H1 (cell line): ENCODE data around the gene ARSB. TPM values are rescaled to one million over a fixed set of nuclear protein-coding genes. Genes with fewer than 3 reads are reported as not detected.

Experiments used
- CTCF ChIA-PET: fragments of 300-600 bp; sonication (Branson Sonifier 250); formaldehyde crosslinking; loops from one replicate; lab custom pipeline; 2021; ENCODE audit not compliant: partially characterized antibody; lab: Charles Lee
- POLR2A ChIA-PET: fragments of 300-600 bp; sonication (Branson Sonifier 250); formaldehyde crosslinking; loops from one replicate; lab custom pipeline; 2021; ENCODE audit warnings: inconsistent platforms; ENCODE audit not compliant: partially characterized antibody; lab: Charles Lee
- DNase-seq, 2 experiments: peaks; one replicate each; pipeline versions ENCODE4 v3.0.0 to v3.0.0-alpha.2; 2010 to 2022; ENCODE audit warnings: low spot score in 2 of 2, low read depth in 1 of 2, mixed read lengths in 1 of 2
- FAIRE-seq: peaks from 2 replicates; lab custom pipeline; 2011; peaks lifted over from hg19 to GRCh38; lab: Jason Lieb, UNC
- H2AFZ ChIP-seq: 2 replicates; pipeline ENCODE4 v1.8.1; 2012; ENCODE audit warnings: low read length, inconsistent platforms
- H2AK5ac ChIP-seq: 2 replicates; pipeline ENCODE4 v1.6.1; 2013; ENCODE audit warnings: low read depth, low read length
- H2BK120ac ChIP-seq: replicated peaks from 2 replicates; pipeline ENCODE3; 2013; ENCODE audit warnings: low read depth, low read length, inconsistent platforms
- H2BK12ac ChIP-seq: 2 replicates; pipeline ENCODE4 v1.6.1; 2013; ENCODE audit warnings: low read depth, low read length
- H2BK15ac ChIP-seq: 2 replicates; pipeline ENCODE4 v1.6.1; 2013; ENCODE audit warnings: low read length
- H2BK20ac ChIP-seq: 2 replicates; pipeline ENCODE4 v1.6.1; 2013; ENCODE audit warnings: low read length
- H2BK5ac ChIP-seq: 2 replicates; pipeline ENCODE4 v1.6.1; 2013; ENCODE audit warnings: low read depth, low read length
- H3K14ac ChIP-seq: 2 replicates; pipeline ENCODE4 v1.6.1; 2013; ENCODE audit warnings: inconsistent platforms; ENCODE audit not compliant: insufficient read length
- H3K18ac ChIP-seq: 2 replicates; pipeline ENCODE4 v1.6.1; 2013; ENCODE audit warnings: low read length; ENCODE audit errors: extremely low read depth
- H3K23ac ChIP-seq: 2 replicates; pipeline ENCODE4 v1.6.1; 2013; ENCODE audit warnings: inconsistent platforms; ENCODE audit not compliant: insufficient read length
- H3K23me2 ChIP-seq: 2 replicates; pipeline ENCODE4 v1.6.1; 2013; ENCODE audit warnings: low read depth, low read length
- H3K27ac ChIP-seq: 2 replicates; pipeline ENCODE4 v1.6.1; 2011; ENCODE audit warnings: low read depth, low read length, inconsistent platforms
- H3K27me3 ChIP-seq, 4 experiments: replicated peaks in 1 of 4; 1 replicate in 1 of 4; 2 replicates in 3 of 4; pipeline versions ENCODE4 v1.6.1 to v1.8.1; 2011 to 2013; ENCODE audit warnings: low read length in 3 of 4, mild to moderate bottlenecking in 3 of 4, inconsistent platforms in 2 of 4, mixed read lengths in 2 of 4, moderate library complexity in 1 of 4; ENCODE audit not compliant: control insufficient read depth in 3 of 4, insufficient read depth in 3 of 4; ENCODE audit errors: extremely low read depth in 1 of 4
- H3K36me3 ChIP-seq, 4 experiments: 2 replicates each; pipeline versions ENCODE4 v1.6.1 to v1.8.1; 2011 to 2013; ENCODE audit warnings: mild to moderate bottlenecking in 4 of 4, low read length in 3 of 4, moderate library complexity in 2 of 4, control low read depth in 1 of 4, inconsistent platforms in 1 of 4; ENCODE audit not compliant: insufficient read depth in 4 of 4, control insufficient read depth in 2 of 4
- H3K4ac ChIP-seq: replicated peaks from 2 replicates; pipeline ENCODE3; 2013; ENCODE audit warnings: low read length, low read depth, mixed read lengths, inconsistent platforms; ENCODE audit not compliant: insufficient read length
- H3K4me1 ChIP-seq, 4 experiments: replicated peaks in 1 of 4; 1 replicate in 1 of 4; 2 replicates in 3 of 4; pipeline versions ENCODE4 v1.6.1 to v1.8.1; 2011 to 2013; ENCODE audit warnings: low read length in 3 of 4, inconsistent platforms in 2 of 4, mixed read lengths in 1 of 4; ENCODE audit not compliant: insufficient read depth in 4 of 4, control insufficient read depth in 3 of 4
- H3K4me2 ChIP-seq, 2 experiments: 2 replicates each; pipeline versions ENCODE4 v1.6.1 to v1.8.1; 2011 to 2013; ENCODE audit warnings: low read depth in 2 of 2, low read length in 2 of 2, control low read depth in 1 of 2, inconsistent platforms in 1 of 2, mild to moderate bottlenecking in 1 of 2; ENCODE audit not compliant: insufficient read depth in 1 of 2
- H3K4me3 ChIP-seq, 4 experiments: fragments of 200-600, 300-600 bp in 1 of 4; sonication (generic), shearing (Covaris generic), sonication (Bioruptor Twin) in 1 of 4; 2 replicates each; pipeline versions ENCODE4 v1.5.1 to v1.8.1; 2011 to 2016; ENCODE audit warnings: low read length in 4 of 4, low read depth in 3 of 4, control low read depth in 2 of 4, inconsistent platforms in 2 of 4, mild to moderate bottlenecking in 2 of 4, mixed read lengths in 1 of 4, moderate library complexity in 1 of 4; ENCODE audit not compliant: insufficient read depth in 2 of 4; ENCODE audit errors: extremely low read depth in 1 of 4
- H3K56ac ChIP-seq: replicated peaks from 2 replicates; pipeline ENCODE3; 2013; ENCODE audit warnings: low read depth, mild to moderate bottlenecking, mixed read lengths, low read length, inconsistent platforms; ENCODE audit not compliant: insufficient read length
- H3K79me1 ChIP-seq: 2 replicates; pipeline ENCODE4 v1.6.1; 2013; ENCODE audit warnings: low read depth, low read length, control low read depth
- H3K79me2 ChIP-seq, 2 experiments: 2 replicates each; pipeline versions ENCODE4 v1.6.1 to v1.8.1; 2012 to 2013; ENCODE audit warnings: low read length in 2 of 2, mild to moderate bottlenecking in 2 of 2, inconsistent platforms in 1 of 2; ENCODE audit not compliant: insufficient read depth in 2 of 2, control insufficient read depth in 1 of 2
- H3K9ac ChIP-seq, 4 experiments: replicated peaks in 1 of 4; 1 replicate in 1 of 4; 2 replicates in 3 of 4; pipeline versions ENCODE4 v1.6.1 to v1.8.1; 2011 to 2013; ENCODE audit warnings: low read depth in 3 of 4, low read length in 3 of 4, control low read depth in 2 of 4, mild to moderate bottlenecking in 2 of 4, moderate library complexity in 2 of 4, inconsistent platforms in 1 of 4; ENCODE audit errors: extremely low read depth in 1 of 4
- H3K9me3 ChIP-seq, 2 experiments: 2 replicates each; pipeline versions ENCODE4 v1.6.1 to v1.8.1; 2012 to 2013; ENCODE audit warnings: mild to moderate bottlenecking in 2 of 2, moderate library complexity in 2 of 2, control low read depth in 1 of 2, inconsistent platforms in 1 of 2, low read depth in 1 of 2, low read length in 1 of 2, mixed read lengths in 1 of 2; ENCODE audit not compliant: insufficient read depth in 2 of 2
- H4K20me1 ChIP-seq, 2 experiments: replicated peaks in 1 of 2; 2 replicates each; pipeline versions ENCODE3 to v1.8.1; 2011 to 2013; ENCODE audit warnings: inconsistent platforms in 2 of 2, low read length in 2 of 2, mild to moderate bottlenecking in 1 of 2; ENCODE audit not compliant: insufficient read depth in 2 of 2, control insufficient read depth in 1 of 2
- H4K5ac ChIP-seq: 2 replicates; pipeline ENCODE4 v1.6.1; 2013; ENCODE audit warnings: low read length, low read depth, mixed read lengths, inconsistent platforms; ENCODE audit not compliant: insufficient read length
- H4K8ac ChIP-seq: 2 replicates; pipeline ENCODE4 v1.8.0; 2013; ENCODE audit warnings: mild to moderate bottlenecking, moderate library complexity, low read length, inconsistent platforms; ENCODE audit not compliant: insufficient read depth; ENCODE audit errors: extremely low read depth
- H4K91ac ChIP-seq: replicated peaks from 2 replicates; pipeline ENCODE3; 2013; ENCODE audit warnings: low read length, mixed read lengths, inconsistent platforms; ENCODE audit not compliant: insufficient read length
- ASH2L ChIP-seq: fragments of 200-600, 300-600 bp; sonication (generic); IDR thresholded peaks from one replicate; pipeline ENCODE4 v1.7.1; 2017; ENCODE audit warnings: low read length
- BACH1 ChIP-seq: IDR thresholded peaks from 2 replicates; pipeline ENCODE4 v1.6.1; 2012; ENCODE audit warnings: low read length, improper control_type of control experiment
- BCL11A ChIP-seq, 2 experiments: IDR thresholded peaks; one replicate each; pipeline ENCODE4 v1.6.1; 2011; ENCODE audit warnings: low read depth in 2 of 2, low read length in 2 of 2, mild to moderate bottlenecking in 2 of 2
- CHD1 ChIP-seq: IDR thresholded peaks from 2 replicates; pipeline ENCODE4 v1.6.1; 2012; ENCODE audit warnings: low read depth, low read length, improper control_type of control experiment
- GTF2F1 ChIP-seq: IDR thresholded peaks from 2 replicates; pipeline ENCODE4 v1.6.1; 2012; ENCODE audit warnings: low read depth, low read length, improper control_type of control experiment, borderline replicate concordance
- JUN ChIP-seq: IDR thresholded peaks from 2 replicates; pipeline ENCODE4 v1.6.1; 2011; ENCODE audit warnings: low read depth, mild to moderate bottlenecking, improper control_type of control experiment, low read length
- JUND ChIP-seq: IDR thresholded peaks from 2 replicates; pipeline ENCODE4 v1.6.1; 2011; ENCODE audit warnings: mild to moderate bottlenecking, improper control_type of control experiment, low read length
- RBBP5 ChIP-seq: IDR thresholded peaks from 2 replicates; pipeline ENCODE4 v1.7.1; 2012; ENCODE audit warnings: low read depth, mild to moderate bottlenecking, inconsistent platforms, low read length, moderate library complexity, borderline replicate concordance
- SIN3A ChIP-seq, 2 experiments: IDR thresholded peaks in 1 of 2; conservative IDR thresholded peaks in 1 of 2; 2 replicates each; pipeline ENCODE4 v1.6.1; 2011 to 2012; ENCODE audit warnings: low read length in 2 of 2, improper control_type of control experiment in 1 of 2, low read depth in 1 of 2, mild to moderate bottlenecking in 1 of 2
- TAF1 ChIP-seq: IDR thresholded peaks from 2 replicates; pipeline ENCODE4 v1.6.1; 2011; ENCODE audit warnings: mild to moderate bottlenecking, low read depth, low read length
- TCF12 ChIP-seq: IDR thresholded peaks from 2 replicates; pipeline ENCODE4 v1.6.1; 2011; ENCODE audit warnings: low read depth, mild to moderate bottlenecking, low read length
- WGBS, 2 experiments: shearing (Covaris generic) in 1 of 2; methylation state at CpG; one replicate each; pipeline versions ENCODE4 v1.1.6 to v1.1.7; 2013 to 2015; ENCODE audit warnings: low lambda C conversion rate in 2 of 2, mixed read lengths in 2 of 2, inconsistent platforms in 1 of 2, low coverage in 1 of 2, missing lambda C conversion rate in 1 of 2; ENCODE audit not compliant: insufficient replicate concordance in 2 of 2, insufficient coverage in 1 of 2, insufficient read length in 1 of 2; ENCODE audit errors: extremely low coverage in 1 of 2, missing lambda C conversion rate in 1 of 2; 5-methylcytosine and 5-hydroxymethylcytosine counted together
- polyA plus RNA-seq, 7 experiments: library from polyadenylated mRNA; depleted of rRNA in 3 of 7; stranded (reverse) in 5 of 7; unstranded in 2 of 7; fragments of >200 nt in 5 of 7; fragments of 200-250 nt in 2 of 7; gene quantifications; 1 replicate in 5 of 7; 2 replicates in 1 of 7; 4 replicates in 1 of 7; pipeline versions ENCODE4 v1.2.1 to v1.2.3, GENCODE V29; 2011 to 2013; ENCODE audit warnings: missing spikeins in 2 of 7, mixed read lengths in 2 of 7
- total RNA-seq: library from RNA; stranded (reverse); fragmentation: NEBNext Ultra II Directional; extraction: Animal tissue kit (Norgen Biotek cat#: 25700); gene quantifications from 2 replicates; pipeline ENCODE4 v1.2.1, GENCODE V29; 2021
- TF ChIP-seq, protein P1 (sequence below): IDR thresholded peaks from 2 replicates; pipeline ENCODE4 v1.6.1; 2011; ENCODE audit warnings: low read depth, mild to moderate bottlenecking, low read length; ENCODE audit not compliant: insufficient read depth

ARSB gene
- total and polyA plus RNA-seq, 2 of the 8 experiments (the other 6 are each of a cell fraction or from before 2014, with no cell fraction given) = 6.4 to 13.9 TPM

DNA sequence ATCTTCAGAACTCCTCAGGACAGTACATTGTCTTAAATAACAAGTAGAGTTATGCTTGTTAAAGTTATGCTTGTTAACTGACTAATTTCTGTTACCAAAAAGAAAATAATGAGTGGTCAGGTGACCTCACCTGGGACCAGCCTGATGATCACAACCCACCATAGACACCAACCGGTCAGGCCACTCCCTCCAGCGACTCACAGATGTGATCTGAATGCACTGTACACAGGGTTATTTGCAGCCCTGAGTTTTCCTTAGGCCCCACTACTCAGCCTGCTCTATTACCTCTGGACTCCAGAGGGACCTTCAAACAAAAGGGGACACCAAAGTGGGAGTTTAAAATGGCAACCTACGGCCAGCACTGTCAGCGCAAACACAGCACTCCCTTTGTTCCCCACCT lies 55.3 kb downstream of the ARSB start:
- no peak for DNase-seq
- no peak for FAIRE-seq
- no peaks in the 10 kb centered on the region for H3K79me2 ChIP-seq
- no peak overlapping the region for H2AK5ac ChIP-seq
- H4K8ac ChIP-seq = no peak overlapping the region
- ChIA-PET CTCF (interaction anchor here (1.5 kb wide), 1 partner anchor 30 kb away, joined by 4 read pairs; no protein-coding TSS in a partner anchor), POLR2A (no interaction called here)
- no peak overlapping the region for H3K14ac ChIP-seq
- H2BK20ac ChIP-seq = no peak overlapping the region
- H3K4ac ChIP-seq = no peak overlapping the region
- H3K23me2 ChIP-seq = no peaks in the 10 kb centered on the region
- no peaks in the 10 kb centered on the region for H3K27me3 ChIP-seq
- H2BK5ac ChIP-seq = no peak overlapping the region
- 91% methylated on average over 4 of the region's 4 CpGs; no CpG with 5 or more reads in 1 of the 2 experiments for WGBS, 2 experiments
- H2AFZ ChIP-seq = no peak overlapping the region
- H3K18ac ChIP-seq = no peak overlapping the region
- H3K36me3 ChIP-seq = no peaks in the 10 kb centered on the region
- H2BK15ac ChIP-seq = no peak overlapping the region
- no peak overlapping the region for H3K56ac ChIP-seq
- no peak overlapping the region for H4K91ac ChIP-seq
- H3K9ac ChIP-seq = no peak overlapping the region
- no peak overlapping the region for H2BK12ac ChIP-seq
- no peak overlapping the region for H2BK120ac ChIP-seq
- no peak overlapping the region for H3K27ac ChIP-seq
- peaks cover 0 to 18% (median 6%) of the 10 kb centered on the region in 4 experiments; a peak in 5 of 7 replicates for H3K4me1 ChIP-seq
- no peak overlapping the region for H4K5ac ChIP-seq
- no peaks in the 10 kb centered on the region for H3K79me1 ChIP-seq
- H3K9me3 ChIP-seq = no peaks in the 10 kb centered on the region
- H3K23ac ChIP-seq = no peak overlapping the region
- no peak overlapping the region for H3K4me2 ChIP-seq
- H4K20me1 ChIP-seq = no peaks in the 10 kb centered on the region
- H3K4me3 ChIP-seq = no peak overlapping the region
- TF ChIP-seq TCF12 = no peak
- TF ChIP-seq SIN3A (conservative IDR thresholded peaks at IDR 0.05 in 1 of 2, IDR thresholded peaks at IDR 0.05 in 1 of 2; ENCODE audit: low read depth in 1 of 2, low read length in 2 of 2) = no peak
- no peak for TF ChIP-seq BCL11A (IDR thresholded peaks at IDR 0.05; ENCODE audit: low read depth in 2 of 2, low read length in 2 of 2)
- no peak for TF ChIP-seq GTF2F1
- TF ChIP-seq TAF1 = no peak
- no peak for TF ChIP-seq ASH2L
- TF ChIP-seq BACH1 = no peak
- TF ChIP-seq RBBP5 = no peak
- TF ChIP-seq JUN = no peak
- TF ChIP-seq CHD1 = no peak
- TF ChIP-seq, protein P1, sequence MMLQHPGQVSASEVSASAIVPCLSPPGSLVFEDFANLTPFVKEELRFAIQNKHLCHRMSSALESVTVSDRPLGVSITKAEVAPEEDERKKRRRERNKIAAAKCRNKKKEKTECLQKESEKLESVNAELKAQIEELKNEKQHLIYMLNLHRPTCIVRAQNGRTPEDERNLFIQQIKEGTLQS = no peak
- no peak for TF ChIP-seq JUND
